ENCODE measurements around the gene TIE1. TPM values are rescaled to one million over a fixed set of nuclear protein-coding genes. Genes with fewer than 3 reads are reported as not detected.

Gene TIE1
- total RNA-seq, 1 experiment from 2014 or later, result not detected

GRCh38 chr1:43304314-43304681, 3.5 kb downstream of the TIE1 start:
- ChIA-PET POLR2A (ENCODE audit: low non-redundant PET) (no interaction called here), CTCF (no interaction called here)
- no peaks in the 10 kb centered on the region for H3K4me1 ChIP-seq (ENCODE audit: insufficient read depth, low read length, poor library complexity, severe bottlenecking)
- H3K36me3 ChIP-seq (ENCODE audit: insufficient read depth, low read length, poor library complexity, severe bottlenecking), result no peaks in the 10 kb centered on the region
- H3K27me3 ChIP-seq (replicated peaks; ENCODE audit: insufficient read depth, low read depth, low read length, poor library complexity), result no peaks in the 10 kb centered on the region
- intact Hi-C loops (cut with micrococcal nuclease; ENCODE audit: unreplicated experiment), result no loop called here
- no peak overlapping the region for H3K27ac ChIP-seq (ENCODE audit: low read depth, low read length, poor library complexity, severe bottlenecking)
- BruUV-seq (replicated peaks), result no TSS peak
- no peak for DNase-seq (ENCODE audit: low spot score)
- H3K4me3 ChIP-seq (ENCODE audit: low read depth, low read length, poor library complexity, severe bottlenecking), result no peak overlapping the region
- no peaks in the 10 kb centered on the region for H3K9me3 ChIP-seq (ENCODE audit: low read depth, low read length, poor library complexity, severe bottlenecking)
- TF ChIP-seq EZH2 (IDR thresholded peaks at IDR 0.05; ENCODE audit: borderline replicate concordance, low read depth, low read length, poor library complexity, severe bottlenecking) (no peak), CTCF (conservative IDR thresholded peaks at IDR 0.05; ENCODE audit: low read depth, low read length) (no peak)

- no peaks in the 10 kb centered on the region for H3K9me3 ChIP-seq (ENCODE audit: low read depth, low read length, poor library complexity, severe bottlenecking)
- no peak overlapping the region for H3K27ac ChIP-seq (ENCODE audit: low read depth, low read length, poor library complexity, severe bottlenecking)
- CTCF ChIA-PET, result no interaction called here
- H3K36me3 ChIP-seq (ENCODE audit: insufficient read depth, low read length, poor library complexity, severe bottlenecking), result no peaks in the 10 kb centered on the region
- no peak for DNase-seq (ENCODE audit: low spot score)
- no peaks in the 10 kb centered on the region for H3K27me3 ChIP-seq (replicated peaks; ENCODE audit: insufficient read depth, low read depth, low read length, poor library complexity)
- no peaks in the 10 kb centered on the region for H3K4me1 ChIP-seq (ENCODE audit: insufficient read depth, low read length, poor library complexity, severe bottlenecking)
- intact Hi-C loops (cut with micrococcal nuclease; ENCODE audit: unreplicated experiment), result no loop called here
- BruUV-seq (replicated peaks), result no TSS peak
- H3K4me3 ChIP-seq (ENCODE audit: low read depth, low read length, poor library complexity, severe bottlenecking), result no peak overlapping the region
- TF ChIP-seq CTCF (conservative IDR thresholded peaks at IDR 0.05; ENCODE audit: low read depth, low read length) (no peak), EZH2 (IDR thresholded peaks at IDR 0.05; ENCODE audit: borderline replicate concordance, low read depth, low read length, poor library complexity, severe bottlenecking) (no peak)
- POLR2A ChIA-PET (ENCODE audit: low non-redundant PET), result no interaction called here
Measured at GRCh38 chr1:43304771-43305300, 4.1 kb downstream of the TIE1 start.

GRCh38 chr1:43305461-43305860, 4.7 kb downstream of the TIE1 start:
- H3K4me3 ChIP-seq (ENCODE audit: low read depth, low read length, poor library complexity, severe bottlenecking), result no peak overlapping the region
- CTCF ChIA-PET, result no interaction called here
- intact Hi-C loops (cut with micrococcal nuclease; ENCODE audit: unreplicated experiment), result no loop called here
- H3K27ac ChIP-seq (ENCODE audit: low read depth, low read length, poor library complexity, severe bottlenecking), result no peak overlapping the region
- no peaks in the 10 kb centered on the region for H3K9me3 ChIP-seq (ENCODE audit: low read depth, low read length, poor library complexity, severe bottlenecking)
- H3K27me3 ChIP-seq (replicated peaks; ENCODE audit: insufficient read depth, low read depth, low read length, poor library complexity), result no peaks in the 10 kb centered on the region
- no peaks in the 10 kb centered on the region for H3K4me1 ChIP-seq (ENCODE audit: insufficient read depth, low read length, poor library complexity, severe bottlenecking)
- no peaks in the 10 kb centered on the region for H3K36me3 ChIP-seq (ENCODE audit: insufficient read depth, low read length, poor library complexity, severe bottlenecking)
- no peak for DNase-seq (ENCODE audit: low spot score)
- BruUV-seq (replicated peaks), result no TSS peak
- no peak for TF ChIP-seq EZH2 (IDR thresholded peaks at IDR 0.05; ENCODE audit: borderline replicate concordance, low read depth, low read length, poor library complexity, severe bottlenecking)
- TF ChIP-seq CTCF (conservative IDR thresholded peaks at IDR 0.05; ENCODE audit: low read depth, low read length), result no peak
- POLR2A ChIA-PET (ENCODE audit: low non-redundant PET), result no interaction called here
